ENCODE results near the gene DAND5.
A peak's percentile ranks its signal among the peaks of the same experiment; 100 is the strongest.

DAND5 gene

DNA sequence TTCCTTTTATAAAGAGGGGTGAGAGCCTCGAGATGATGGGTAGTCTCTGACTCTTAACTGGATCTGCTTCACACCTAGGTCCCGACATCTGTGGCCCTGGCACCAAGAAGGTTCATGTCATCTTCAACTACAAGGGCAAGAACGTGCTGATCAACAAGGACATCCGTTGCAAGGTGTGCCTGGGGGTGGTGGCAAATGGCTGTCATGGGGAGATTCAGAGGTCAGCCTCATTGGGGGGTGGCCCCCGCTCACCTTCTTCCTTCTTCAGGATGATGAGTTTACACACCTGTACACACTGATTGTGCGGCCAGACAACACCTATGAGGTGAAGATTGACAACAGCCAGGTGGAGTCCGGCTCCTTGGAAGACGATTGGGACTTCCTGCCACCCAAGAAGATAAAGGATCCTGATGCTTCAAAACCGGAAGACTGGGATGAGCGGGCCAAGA, 29.4 kb upstream of the DAND5 start:
- no peak for TF ChIP-seq CTCF (IDR thresholded peaks at IDR 0.05; ENCODE audit: low read length, missing control alignments)
- peak overlapping the region; percentile 85 for H3K4me3 ChIP-seq (replicated peaks; ENCODE audit: low read depth, low read length)

DNA sequence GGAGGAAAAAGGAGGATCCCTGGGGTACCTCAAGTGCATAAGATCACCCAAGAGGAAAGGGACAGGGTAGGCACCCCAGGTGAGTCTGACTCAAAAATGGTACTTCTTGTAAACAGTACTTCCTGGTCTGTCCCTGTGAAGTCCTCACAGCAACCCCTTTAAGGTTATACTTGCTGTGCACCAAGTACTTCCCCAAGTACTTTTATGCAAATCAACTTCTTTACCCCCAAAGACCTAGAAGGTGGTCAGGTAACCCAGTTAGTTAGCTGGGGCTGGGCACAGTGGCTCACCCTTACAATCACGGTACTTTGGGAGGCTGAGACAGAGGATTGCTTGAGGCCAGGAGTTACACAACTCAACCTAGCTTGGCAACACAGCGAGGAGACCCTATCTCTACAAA, 28.5 kb upstream of the DAND5 start:
- DNase-seq (ENCODE audit: low read depth): no peak

More for the DNA sequence above, 29.4 kb upstream of the DAND5 start:
- DNase-seq (ENCODE audit: low read depth): no peak

GRCh38 chr19:12943437-12944044, 25.8 kb upstream of the DAND5 start:
- no peak overlapping the region for H3K4me3 ChIP-seq (replicated peaks; ENCODE audit: low read depth, low read length)
- no peak for DNase-seq (ENCODE audit: low read depth)
- TF ChIP-seq CTCF (IDR thresholded peaks at IDR 0.05; ENCODE audit: low read length, missing control alignments): no peak

More for the DNA sequence above, 28.5 kb upstream of the DAND5 start:
- H3K4me3 ChIP-seq (replicated peaks; ENCODE audit: low read depth, low read length): peak overlapping the region; percentile 85
- TF ChIP-seq CTCF (IDR thresholded peaks at IDR 0.05; ENCODE audit: low read length, missing control alignments): no peak

DNA sequence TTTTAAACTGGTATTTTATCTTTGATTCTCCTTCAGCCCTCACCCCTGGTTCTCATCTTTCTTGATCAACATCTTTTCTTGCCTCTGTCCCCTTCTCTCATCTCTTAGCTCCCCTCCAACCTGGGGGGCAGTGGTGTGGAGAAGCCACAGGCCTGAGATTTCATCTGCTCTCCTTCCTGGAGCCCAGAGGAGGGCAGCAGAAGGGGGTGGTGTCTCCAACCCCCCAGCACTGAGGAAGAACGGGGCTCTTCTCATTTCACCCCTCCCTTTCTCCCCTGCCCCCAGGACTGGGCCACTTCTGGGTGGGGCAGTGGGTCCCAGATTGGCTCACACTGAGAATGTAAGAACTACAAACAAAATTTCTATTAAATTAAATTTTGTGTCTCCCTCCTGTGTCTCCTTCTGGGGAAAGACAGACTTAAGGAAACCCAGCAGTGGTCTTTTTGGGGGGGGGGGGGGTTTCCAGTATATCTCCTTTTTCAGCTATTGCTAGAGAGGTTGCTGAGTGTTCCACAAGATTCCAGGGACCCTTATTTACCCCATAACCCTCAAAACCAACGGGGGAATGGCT, 25.2 kb upstream of the DAND5 start:
- DNase-seq (ENCODE audit: low read depth): no peak
- H3K4me3 ChIP-seq (replicated peaks; ENCODE audit: low read depth, low read length): no peak overlapping the region
- TF ChIP-seq CTCF (IDR thresholded peaks at IDR 0.05; ENCODE audit: low read length, missing control alignments): no peak

DNA sequence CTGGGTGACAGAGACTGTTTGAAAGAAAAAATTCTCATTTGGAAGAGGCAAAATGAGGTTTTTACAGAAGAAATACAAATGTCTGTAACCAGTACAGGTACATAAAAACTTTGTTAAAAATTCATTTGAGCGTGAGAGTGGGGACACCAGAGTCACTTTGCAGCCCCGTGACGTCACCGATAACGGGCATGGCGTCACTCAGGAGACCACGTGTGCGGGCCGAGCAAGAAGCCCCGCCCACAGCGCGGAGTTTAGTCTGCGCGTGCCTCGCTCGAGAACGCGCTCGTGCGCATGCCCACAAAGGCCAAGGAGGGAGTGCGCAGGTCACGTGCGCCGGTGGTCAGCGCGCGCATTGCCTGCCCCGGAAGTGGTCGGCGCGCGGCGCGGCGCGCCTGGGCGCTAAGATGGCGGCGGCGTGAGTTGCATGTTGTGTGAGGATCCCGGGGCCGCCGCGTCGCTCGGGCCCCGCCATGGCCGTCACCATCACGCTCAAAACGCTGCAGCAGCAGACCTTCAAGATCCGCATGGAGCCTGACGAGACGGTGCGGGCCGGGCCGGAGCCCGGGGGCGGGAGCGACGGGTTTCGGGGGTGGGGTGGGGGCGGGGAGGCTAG, 23.8 kb upstream of the DAND5 start, which contains the start of gene RAD23A:
TSS of gene RAD23A (plus strand) at position 384 of the 613 bp plus-strand sequence. CDS start at position 471, 87 bp downstream.
- peak; percentile 99 for DNase-seq (ENCODE audit: low read depth)
- H3K4me3 ChIP-seq (replicated peaks; ENCODE audit: low read depth, low read length): peak within 1 kb of the TSS; percentile 72
- no peak for TF ChIP-seq CTCF (IDR thresholded peaks at IDR 0.05; ENCODE audit: low read length, missing control alignments)

DNA sequence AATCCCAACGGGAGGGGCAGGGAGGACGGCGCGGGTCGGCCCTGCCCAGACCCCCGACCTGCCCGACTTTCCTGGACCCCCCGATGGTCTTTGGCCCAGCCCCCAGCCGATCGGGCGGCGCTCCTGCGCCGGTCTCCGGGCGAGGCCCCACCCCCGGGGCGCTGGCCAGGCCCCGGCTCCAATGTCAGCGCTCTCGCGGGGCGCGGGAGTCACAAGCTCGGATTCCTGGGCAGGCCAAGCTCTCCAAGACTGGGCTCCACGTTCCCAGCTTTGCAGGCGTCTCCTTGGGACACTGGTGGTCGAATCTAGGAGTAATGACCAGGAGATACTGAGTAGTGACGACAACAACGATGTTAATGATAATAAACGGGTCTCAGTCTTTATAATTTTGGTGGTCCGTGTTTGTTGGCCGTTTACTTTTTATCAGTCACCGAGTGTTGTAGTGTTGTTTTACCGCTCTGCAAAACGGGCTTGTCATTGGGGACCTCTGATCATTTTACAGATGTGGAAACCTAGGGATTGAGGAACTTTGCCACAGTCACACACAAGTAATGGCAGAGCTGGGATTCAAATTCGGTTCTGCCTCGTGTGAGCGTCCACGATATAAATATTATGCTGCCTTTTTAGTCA, 23.2 kb upstream of the DAND5 start:
- TF ChIP-seq CTCF (IDR thresholded peaks at IDR 0.05; ENCODE audit: low read length, missing control alignments): no peak
- peak; percentile 81 for DNase-seq (ENCODE audit: low read depth)

More for the DNA sequence above, 23.2 kb upstream of the DAND5 start:
- peak overlapping the region; percentile 72 for H3K4me3 ChIP-seq (replicated peaks; ENCODE audit: low read depth, low read length)

Data from fibroblast of pulmonary artery (primary cell).